ENCODE data around the gene AKT1.

The AKT1 gene

GRCh38 chr14:104786726-104787675 lies 8.5 kb downstream of the AKT1 start:
- TF ChIP-seq CTCF (conservative IDR thresholded peaks at IDR 0.05; ENCODE audit: low read depth, low read length) = no peak
- DNase-seq (ENCODE audit: low read depth) = no peak
- no peak overlapping the region for H3K4me3 ChIP-seq (ENCODE audit: low read length)

- no peak for DNase-seq (ENCODE audit: low read depth)
- no peak for TF ChIP-seq CTCF (conservative IDR thresholded peaks at IDR 0.05; ENCODE audit: low read depth, low read length)
These were observed 9.4 kb downstream of the AKT1 start for GRCh38 chr14:104786091-104786586.

GRCh38 chr14:104785708-104786080 lies 9.9 kb downstream of the AKT1 start:
- no peak overlapping the region for H3K4me3 ChIP-seq (ENCODE audit: low read length)
- no peak for TF ChIP-seq CTCF (conservative IDR thresholded peaks at IDR 0.05; ENCODE audit: low read depth, low read length)
- DNase-seq (ENCODE audit: low read depth) = no peak

More at GRCh38 chr14:104786091-104786586, 9.4 kb downstream of the AKT1 start:
- no peak overlapping the region for H3K4me3 ChIP-seq (ENCODE audit: low read length)

GRCh38 chr14:104784846-104785707 lies 10.5 kb downstream of the AKT1 start:
- TF ChIP-seq CTCF (conservative IDR thresholded peaks at IDR 0.05; ENCODE audit: low read depth, low read length) = no peak
- no peak for DNase-seq (ENCODE audit: low read depth)

GRCh38 chr14:104784218-104784568 lies 11.4 kb downstream of the AKT1 start:
- DNase-seq (ENCODE audit: low read depth) = no peak
- no peak for TF ChIP-seq CTCF (conservative IDR thresholded peaks at IDR 0.05; ENCODE audit: low read depth, low read length)
- no peak overlapping the region for H3K4me3 ChIP-seq (ENCODE audit: low read length)

More at GRCh38 chr14:104784846-104785707, 10.5 kb downstream of the AKT1 start:
- H3K4me3 ChIP-seq (ENCODE audit: low read length) = no peak overlapping the region

- no peak overlapping the region for H3K4me3 ChIP-seq (ENCODE audit: low read length)
- DNase-seq (ENCODE audit: low read depth) = no peak
- no peak for TF ChIP-seq CTCF (conservative IDR thresholded peaks at IDR 0.05; ENCODE audit: low read depth, low read length)
These were observed 11.9 kb downstream of the AKT1 start for GRCh38 chr14:104783484-104784217.
